SH-SY5Y (cell line): ENCODE measurements around the gene SGMS1.

ENCODE experiments used
- GATA2 ChIP-seq: IDR thresholded peaks from 2 replicates; pipeline ENCODE4 v1.6.1; 2011; ENCODE audit warnings: mild to moderate bottlenecking, low read depth, low read length
- GATA3 ChIP-seq: IDR thresholded peaks from 2 replicates; pipeline ENCODE4 v1.6.1; 2011; ENCODE audit warnings: low read depth, mild to moderate bottlenecking, low read length, moderate library complexity

Gene SGMS1

DNA sequence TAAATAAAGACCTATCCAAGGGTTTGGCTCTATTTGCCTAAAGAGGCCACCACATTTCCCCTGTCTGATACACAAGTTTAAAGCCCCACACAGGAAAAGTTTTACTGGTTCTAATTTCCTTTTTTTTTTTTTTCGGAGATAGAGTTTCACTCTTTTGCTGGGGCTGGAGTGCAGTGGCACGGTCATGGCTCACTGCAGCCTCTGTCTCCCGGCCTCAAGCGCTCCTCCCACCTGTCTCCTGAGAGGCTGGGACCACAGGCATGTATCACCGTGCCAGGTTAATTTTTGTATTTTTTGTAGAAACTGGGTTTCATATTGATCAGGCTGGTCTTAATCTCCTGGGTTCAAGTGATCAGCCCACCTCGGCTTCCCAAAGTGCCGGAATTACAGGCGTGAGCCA, 319.1 kb downstream of the SGMS1 start:
- TF ChIP-seq GATA2 (no peak), GATA3 (no peak)

DNA sequence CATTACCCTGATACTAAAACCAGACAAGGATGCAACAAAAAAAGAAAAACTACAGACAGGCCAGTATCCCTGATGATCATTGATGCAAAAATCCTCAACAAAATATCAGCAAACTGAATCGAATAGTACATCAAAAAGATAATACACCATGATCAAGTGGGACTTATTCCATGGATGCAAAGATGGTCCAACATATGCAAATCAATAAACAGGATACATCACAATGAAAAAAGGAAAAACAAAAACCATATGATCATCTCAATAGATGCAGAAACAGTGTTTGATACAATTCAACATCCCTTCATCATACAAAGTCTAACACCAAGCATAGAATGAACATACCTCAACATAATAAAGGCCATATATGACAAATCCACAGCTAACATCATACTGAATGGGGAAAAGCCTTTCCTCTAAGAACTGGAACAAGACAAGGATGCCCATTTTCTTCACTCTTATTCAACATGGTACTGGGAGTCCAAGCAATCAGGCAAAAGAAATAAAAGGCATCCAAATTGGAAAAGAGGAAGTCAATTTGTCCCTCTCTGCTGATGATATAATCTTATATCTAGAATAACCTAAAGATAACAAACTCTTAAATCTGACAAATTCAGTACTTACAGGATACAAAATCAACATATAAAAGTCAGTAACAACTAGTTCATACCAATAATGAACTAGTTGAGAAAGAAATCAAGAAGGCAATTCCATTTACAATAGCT, 323.6 kb downstream of the SGMS1 start:
- TF ChIP-seq GATA2 (no peak), GATA3 (no peak)

DNA sequence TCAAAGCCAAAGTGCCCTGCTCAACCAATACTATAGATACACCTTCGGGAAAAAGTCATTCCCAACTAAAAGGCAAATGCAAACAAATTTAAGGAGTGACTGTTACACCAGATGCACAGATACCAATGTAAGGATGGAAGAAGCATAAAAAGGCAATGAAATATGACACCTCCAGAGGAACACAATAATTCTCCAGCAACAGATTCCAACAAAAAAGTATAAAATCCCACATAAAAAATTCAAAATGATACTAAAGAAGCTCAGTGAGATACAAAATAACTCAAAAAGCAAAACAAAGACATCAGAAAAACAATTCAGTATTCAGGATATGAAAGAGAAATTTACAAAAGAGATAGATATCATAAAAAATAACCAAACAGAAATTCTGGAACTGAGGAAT, 328.4 kb downstream of the SGMS1 start:
- no peak for TF ChIP-seq GATA2
- TF ChIP-seq GATA3 = no peak

DNA sequence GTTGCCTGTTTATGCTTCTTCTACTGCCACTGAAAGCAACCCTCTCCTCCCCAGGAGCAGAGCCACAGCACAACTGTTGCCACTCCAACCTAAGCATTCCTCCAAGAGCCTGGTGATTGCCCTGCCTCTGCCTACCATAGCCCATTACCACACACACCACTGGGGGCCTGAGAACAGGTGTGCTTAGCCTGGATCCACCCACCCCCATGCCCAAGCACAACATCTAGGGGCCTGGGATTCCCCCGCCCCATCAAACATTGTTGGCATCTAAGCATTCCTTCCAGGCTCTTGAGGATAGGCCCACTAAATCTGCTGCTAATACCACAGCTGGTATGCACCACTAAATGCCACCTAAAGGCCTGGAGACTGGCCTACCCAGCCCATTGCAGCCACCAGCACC, 329.2 kb downstream of the SGMS1 start:
- TF ChIP-seq GATA3 (no peak), GATA2 (no peak)

GRCh38 chr10:50293513-50294313, 330.0 kb downstream of the SGMS1 start:
- TF ChIP-seq GATA2 = no peak
- no peak for TF ChIP-seq GATA3

GRCh38 chr10:50291261-50291850, 332.4 kb downstream of the SGMS1 start:
- TF ChIP-seq GATA3 (no peak), GATA2 (no peak)

DNA sequence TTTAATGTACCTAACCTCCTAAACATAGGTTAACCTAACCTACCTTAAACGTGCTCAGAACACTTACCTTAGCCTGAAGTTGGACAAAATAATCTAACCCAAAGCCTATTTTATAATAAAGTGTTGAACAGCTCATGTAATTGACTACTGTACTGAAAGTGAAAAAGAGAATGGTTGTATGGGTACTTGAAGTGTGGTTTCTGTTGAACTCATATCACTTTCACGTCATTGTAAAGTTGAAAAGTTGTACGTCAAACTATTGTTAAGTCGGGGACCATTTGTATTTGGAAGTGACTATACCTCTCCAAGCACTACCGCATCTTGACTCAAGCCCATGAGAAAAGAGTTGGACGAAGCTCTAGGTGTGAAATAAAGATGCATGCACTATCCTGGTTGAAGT, 334.6 kb downstream of the SGMS1 start:
- TF ChIP-seq GATA2 = no peak
- TF ChIP-seq GATA3 = no peak

DNA sequence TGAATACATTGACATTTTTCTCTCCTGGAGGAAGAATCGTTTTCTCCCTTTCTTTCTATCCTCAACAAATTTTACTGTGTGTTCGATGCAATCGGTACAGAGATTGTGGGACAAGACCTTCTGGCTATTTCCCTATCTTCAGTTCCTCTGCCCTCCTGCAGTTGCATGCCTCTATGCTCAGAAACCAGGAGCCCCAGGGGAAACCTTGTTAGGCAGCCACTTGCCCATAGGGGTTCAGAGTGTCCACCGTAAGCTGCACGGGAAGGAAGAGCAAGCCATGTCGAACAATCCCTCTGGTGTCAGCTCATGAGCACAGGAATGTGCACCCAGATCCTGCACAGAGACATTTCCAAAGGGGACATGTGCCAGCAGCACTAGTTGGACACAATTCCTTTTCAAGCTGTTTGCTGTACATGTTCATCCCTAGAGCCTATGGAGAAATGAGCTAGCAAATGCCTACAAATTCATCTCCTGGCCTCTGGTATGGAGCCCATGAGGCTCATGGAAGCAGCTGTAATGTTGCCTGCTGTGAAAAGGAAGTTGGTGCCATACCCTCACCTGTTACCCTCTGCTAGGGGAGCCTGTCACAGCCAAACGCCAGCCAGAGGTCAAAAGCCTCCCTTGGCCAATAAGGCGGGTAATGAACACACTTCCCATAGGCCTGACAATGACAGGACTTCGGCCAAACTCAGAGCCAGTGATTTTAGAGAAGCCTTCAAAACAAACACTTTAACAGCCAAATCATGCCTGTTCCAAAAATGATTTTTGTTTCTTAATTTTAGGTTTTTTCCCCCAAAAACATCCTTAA, 336.6 kb downstream of the SGMS1 start:
- TF ChIP-seq GATA2 (no peak), GATA3 (no peak)

GRCh38 chr10:50286517-50286916, 337.2 kb downstream of the SGMS1 start:
- TF ChIP-seq GATA2 (no peak; the same call in 1 of the 2 replicates), GATA3 (no peak)

DNA sequence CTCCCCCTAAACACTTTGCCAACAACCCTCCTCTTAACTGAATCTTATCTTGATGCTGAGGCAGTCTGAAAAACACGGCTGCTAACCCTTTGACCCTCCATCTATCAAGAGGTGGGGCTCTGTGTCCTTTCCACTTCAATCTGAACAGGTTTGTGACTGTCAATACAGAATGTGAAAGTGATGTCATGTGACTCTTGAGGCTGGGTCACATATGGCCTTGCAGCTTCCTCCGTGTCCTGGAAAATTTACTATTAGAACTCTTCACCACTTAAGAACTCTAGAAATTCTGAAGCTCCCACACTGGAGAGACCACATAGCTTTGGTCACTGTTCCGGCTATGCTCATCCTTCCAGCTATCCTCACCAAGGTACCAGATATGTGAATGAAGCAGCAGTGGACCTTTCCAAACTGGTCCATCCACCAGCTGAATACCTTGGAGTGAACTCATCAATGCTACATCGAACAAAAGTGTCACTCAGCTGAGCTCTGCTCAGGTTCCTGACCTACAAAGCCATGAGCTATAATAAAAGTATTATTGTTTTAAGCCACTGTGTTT, 341.7 kb downstream of the SGMS1 start:
- TF ChIP-seq GATA2 (no peak), GATA3 (no peak)

GRCh38 chr10:50281210-50281966, 342.4 kb downstream of the SGMS1 start:
- no peak for TF ChIP-seq GATA2
- no peak for TF ChIP-seq GATA3

- TF ChIP-seq GATA3 (no peak), GATA2 (no peak)
Measured at GRCh38 chr10:50280049-50280841, 343.5 kb downstream of the SGMS1 start.

DNA sequence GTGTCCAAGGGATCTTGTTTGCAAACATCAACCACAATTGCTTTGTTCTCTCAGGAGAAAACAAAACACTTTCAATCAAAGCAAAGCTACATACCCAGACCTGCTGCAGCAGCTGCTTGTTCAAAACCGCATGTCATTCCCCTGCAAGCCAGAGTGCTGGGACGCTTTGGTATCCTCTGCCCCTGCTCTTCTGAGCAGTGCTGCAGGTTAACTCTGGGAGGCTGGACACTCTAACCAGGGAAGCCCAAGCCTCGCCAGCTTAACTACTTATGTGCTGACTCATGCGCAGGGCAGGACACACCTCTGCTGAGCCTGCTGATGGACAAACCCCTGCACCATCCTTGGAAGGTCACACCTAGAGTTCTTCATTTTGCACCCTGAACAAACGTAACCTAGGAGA, 344.3 kb downstream of the SGMS1 start:
- TF ChIP-seq GATA2 (no peak), GATA3 (no peak)

DNA sequence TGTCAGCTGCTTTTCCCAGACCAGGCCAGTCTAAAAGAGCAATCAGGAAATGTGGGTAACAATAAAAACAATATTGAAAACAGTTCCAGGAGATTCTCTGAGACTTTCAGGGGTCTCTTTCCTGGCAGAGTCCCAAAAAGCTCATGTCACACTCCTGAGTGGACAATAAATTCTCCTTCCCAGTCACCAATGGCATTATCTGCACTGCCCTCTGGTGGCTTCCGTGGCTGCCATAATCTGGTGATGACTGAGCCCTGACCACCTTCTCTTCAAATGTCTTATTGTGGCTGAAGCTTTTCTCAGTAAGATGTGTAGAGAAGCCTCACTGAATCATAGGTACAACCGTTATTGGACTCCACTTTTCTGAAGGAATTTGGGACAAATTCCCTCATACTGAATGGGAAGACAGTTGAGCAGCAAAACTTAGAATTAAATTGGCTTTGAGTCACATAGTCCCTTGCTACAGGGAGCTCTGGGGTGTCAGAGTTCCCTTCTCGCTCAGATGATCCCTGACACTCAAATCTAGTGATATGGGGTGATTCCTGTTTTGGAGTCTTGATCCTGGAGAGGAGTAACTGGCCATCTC, 348.0 kb downstream of the SGMS1 start:
- TF ChIP-seq GATA2 (no peak), GATA3 (no peak)
